ENCODE results near the gene C2CD2L. TPM values are rescaled to one million over a fixed set of nuclear protein-coding genes. Genes with fewer than 3 reads are reported as not detected.
A peak's percentile ranks its signal among the peaks of the same experiment; 100 is the strongest.

The C2CD2L gene
- total and polyA plus RNA-seq, 10 of the 15 experiments (the other 5 are each of a cell fraction or from before 2014, with no cell fraction given), result 0.21 to 9.6 (median 5.1) TPM

GRCh38 chr11:119094816-119095065 lies 12.4 kb upstream of the C2CD2L start (continued):
- TF ChIP-seq USF2 (IDR thresholded peaks at IDR 0.05; ENCODE audit: borderline replicate concordance, low read depth, low read length), result no peak
- TF ChIP-seq TBL1XR1 (IDR thresholded peaks at IDR 0.05; ENCODE audit: low read depth, low read length), result 0 out of 2 replicates have a peak, but pooled peaks have one; percentile 10
- no peak for TF ChIP-seq TARDBP (IDR thresholded peaks at IDR 0.05; ENCODE audit: borderline replicate concordance)
- no peak for TF ChIP-seq CHD1 (IDR thresholded peaks at IDR 0.05; ENCODE audit: low read depth, low read length)
- peak; percentile 54 for TF ChIP-seq RAD21 (IDR thresholded peaks at IDR 0.05; ENCODE audit: insufficient read depth, low read depth, low read length)
- 0 out of 3 replicates have a peak, but pooled peaks have one; percentile 0 for TF ChIP-seq POU2F2 (IDR thresholded peaks at IDR 0.05; ENCODE audit: borderline replicate concordance, low read depth, low read length)

- intact Hi-C loops (cut with micrococcal nuclease; ENCODE audit: unreplicated experiment), result loop anchor here (1.0 to 2.0 kb wide), 3 partner anchors 28 to 228 kb away; partner anchors contain the start of genes HYOU1 and VPS11
- peak; percentile 98 for FAIRE-seq
- H3K79me2 ChIP-seq (ENCODE audit: control insufficient read depth, insufficient read depth, low read length), result peaks cover 36% of the 10 kb centered on the region
- TF ChIP-seq ZBED1 (IDR thresholded peaks at IDR 0.05; ENCODE audit: borderline replicate concordance) (peak; percentile 97), STAT1 (conservative IDR thresholded peaks at IDR 0.05) (peak; percentile 25; the same call in 1 of the 2 replicates), SPI1 (IDR thresholded peaks at IDR 0.05; ENCODE audit: borderline replicate concordance, insufficient read depth, low read depth, low read length) (peak; percentile 33; the same call in 1 of the 2 replicates), BACH1 (IDR thresholded peaks at IDR 0.05; ENCODE audit: borderline replicate concordance) (peak; percentile 97), TCF12 (IDR thresholded peaks at IDR 0.05; ENCODE audit: low read depth, low read length) (peak; percentile 82), ZNF24 (IDR thresholded peaks at IDR 0.05) (no peak), RFX5 (IDR thresholded peaks at IDR 0.05; ENCODE audit: low read depth, low read length) (peak; percentile 64), SKIL (IDR thresholded peaks at IDR 0.05; ENCODE audit: low read depth, poor library complexity, severe bottlenecking) (peak; percentile 71), RBBP5 (conservative IDR thresholded peaks at IDR 0.05) (no peak), CBX5 (IDR thresholded peaks at IDR 0.05; ENCODE audit: low read depth) (0 out of 2 replicates have a peak, but pooled peaks have one; percentile 38), RELB (IDR thresholded peaks at IDR 0.05; ENCODE audit: low read depth) (peak; percentile 62; the same call in 1 of the 2 replicates)
These were observed 11.9 kb upstream of the C2CD2L start for GRCh38 chr11:119095066-119095880.

More at GRCh38 chr11:119095066-119095880, 11.9 kb upstream of the C2CD2L start:
- Histone ChIP-seq H2AFZ (ENCODE audit: control insufficient read depth, low read depth, low read length) (no peak overlapping the region), H3K4me2 (ENCODE audit: control insufficient read depth, insufficient read depth) (peak overlapping the region; percentile 56), H3K27me3 (replicated peaks in 1 of 2; ENCODE audit: control insufficient read depth in 2 of 2, insufficient read depth in 2 of 2, low read length in 1 of 2) (no peaks in the 10 kb centered on the region), H3K36me3 (ENCODE audit: control insufficient read depth in 2 of 2, insufficient read depth in 2 of 2, low read length in 1 of 2) (peaks cover 14 to 16% of the 10 kb centered on the region in 2 experiments), H4K20me1 (ENCODE audit: control insufficient read depth, insufficient read depth) (no peaks in the 10 kb centered on the region), H3K4me3 (peak overlapping the region; percentile 83), H3K27ac (ENCODE audit: control insufficient read depth, insufficient read depth) (peak overlapping the region; percentile 60), H3K9me3 (replicated peaks; ENCODE audit: control insufficient read depth, insufficient read depth, low read length) (no peaks in the 10 kb centered on the region), H3K9ac (ENCODE audit: control insufficient read depth, insufficient read depth, low read length) (peak overlapping the region; percentile 88), H3K4me1 (ENCODE audit: control insufficient read depth, insufficient read depth, low read length) (peaks cover 25% of the 10 kb centered on the region)
- SMC1A ChIA-PET (ENCODE audit: uncharacterized antibody, unreplicated experiment), result interaction anchor here (1.0 to 1.8 kb wide), 4 partner anchors 12 to 101 kb away, joined by 3 to 6 read pairs (median 3); partner anchors contain the start of genes C2CD2L, HINFP and VPS11
- WGBS (ENCODE audit: insufficient coverage, insufficient replicate concordance, low lambda C conversion rate, missing lambda C conversion rate), result 2% methylated on average over 65 of the region's 79 CpGs
- in situ Hi-C loops (cut with MboI), result no loop called here
- POLR2A ChIA-PET, result interaction anchor here (0.5 to 6.8 kb wide), 10 partner anchors 10 to 228 kb away, joined by 3 to 69 read pairs (median 4); partner anchors contain the start of genes C2CD2L, HMBS and VPS11
- DNase-seq (ENCODE audit: low read depth, low spot score) (peak; percentile 99), ATAC-seq (peak; percentile 89)
- RAD21 ChIA-PET (ENCODE audit: unreplicated experiment), result interaction anchor here (0.7 to 1.5 kb wide), 7 partner anchors 10 to 243 kb away, joined by 3 to 6 read pairs (median 5); partner anchors contain the start of genes C2CD2L, HINFP, HMBS and NLRX1
- CTCF ChIA-PET, result interaction anchor here (0.5 to 2.4 kb wide), 12 partner anchors 10 to 230 kb away, joined by 3 to 11 read pairs (median 3); partner anchors contain the start of genes C2CD2L, HINFP, HMBS and VPS11
- BruUV-seq (replicated peaks), result TSS peak; percentile 84
